Measurements from ENCODE around the gene HEXB.
"Not testable (repeated sequence)": the region's sequence is repeated elsewhere in the genome, so short reads cannot be mapped to it uniquely, and the experiment has no call there.

Gene HEXB

DNA sequence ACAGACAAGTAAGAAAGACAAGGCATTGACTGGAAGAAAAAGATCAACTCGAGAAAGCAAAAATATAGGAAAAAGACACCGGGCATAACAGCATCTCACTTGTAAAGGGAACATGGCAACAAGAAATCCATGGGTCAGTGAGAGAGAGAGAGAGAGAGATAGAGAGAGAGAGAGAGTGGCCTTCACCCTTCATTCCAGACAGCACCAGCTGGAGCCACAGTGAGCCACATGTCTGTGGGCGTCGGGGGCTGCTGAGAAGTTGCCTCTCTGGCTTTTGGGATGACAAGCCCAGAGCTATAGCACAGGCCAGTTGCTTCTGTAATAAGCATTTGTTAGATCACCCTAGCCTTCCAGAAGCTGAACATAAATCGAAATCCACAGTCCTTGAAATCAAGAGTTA lies 24.2 kb upstream of the HEXB start:
- H3K36me3 ChIP-seq (ENCODE audit: insufficient read depth, low read length) = no peaks in the 10 kb centered on the region
- H3K4me1 ChIP-seq (ENCODE audit: control insufficient read depth, insufficient read depth, low read length) = peaks cover 19% of the 10 kb centered on the region
- H3K9ac ChIP-seq (ENCODE audit: low read depth, low read length) = no peak overlapping the region
- no peak overlapping the region for H3K4me3 ChIP-seq (ENCODE audit: low read length)
- no peaks in the 10 kb centered on the region for H3K9me3 ChIP-seq (replicated peaks; ENCODE audit: low read length)
- H3K27me3 ChIP-seq (ENCODE audit: control insufficient read depth, insufficient read depth, low read length) = no peaks in the 10 kb centered on the region
- no peak overlapping the region for H3K4me2 ChIP-seq (ENCODE audit: low read length)

DNA sequence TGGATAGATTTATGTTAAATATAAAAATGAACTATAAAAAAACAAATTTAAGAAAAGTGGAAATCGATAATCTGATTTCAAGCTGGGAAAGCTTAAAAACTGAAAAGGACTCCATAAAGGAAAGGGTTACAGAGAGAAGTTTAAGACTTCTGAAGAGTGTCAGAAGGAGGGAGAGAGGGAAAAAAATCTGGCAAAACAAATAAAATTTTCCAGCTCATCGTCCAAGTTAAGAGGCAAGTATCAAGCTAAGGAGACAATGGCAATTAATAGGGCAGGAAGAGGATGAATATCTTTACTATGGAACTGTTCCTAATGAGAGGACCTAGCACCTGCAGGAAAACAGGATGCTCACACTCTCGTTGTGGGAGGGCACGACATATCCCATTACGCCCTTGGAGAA lies 20.5 kb upstream of the HEXB start:
- no peaks in the 10 kb centered on the region for H3K27me3 ChIP-seq (ENCODE audit: control insufficient read depth, insufficient read depth, low read length)
- H3K9ac ChIP-seq (ENCODE audit: low read depth, low read length) = no peak overlapping the region
- no peaks in the 10 kb centered on the region for H3K9me3 ChIP-seq (replicated peaks; ENCODE audit: low read length)
- peaks cover 19% of the 10 kb centered on the region for H3K4me1 ChIP-seq (ENCODE audit: control insufficient read depth, insufficient read depth, low read length)
- no peaks in the 10 kb centered on the region for H3K36me3 ChIP-seq (ENCODE audit: insufficient read depth, low read length)
- no peak overlapping the region for H3K4me2 ChIP-seq (ENCODE audit: low read length)
- no peak overlapping the region for H3K4me3 ChIP-seq (ENCODE audit: low read length)

DNA sequence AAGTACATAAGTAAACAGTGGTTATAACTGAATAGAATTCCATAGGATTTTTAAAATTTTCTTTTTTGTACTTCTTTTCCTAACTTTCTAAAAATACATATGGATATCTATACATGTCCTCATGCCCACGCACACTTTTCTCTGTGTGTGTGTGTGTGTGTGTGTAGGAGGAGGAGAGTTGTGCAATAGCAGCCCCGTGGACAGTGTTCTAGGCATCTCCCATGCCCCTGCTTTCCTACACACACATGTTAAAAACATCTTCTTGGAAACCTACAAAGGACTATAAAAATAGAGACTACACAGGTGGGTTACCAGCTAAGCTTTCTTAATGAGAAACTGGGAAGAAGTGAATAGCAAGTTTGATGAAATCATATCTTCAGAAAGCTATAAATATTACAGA lies 19.8 kb upstream of the HEXB start:
- Histone ChIP-seq H3K4me3 (ENCODE audit: low read length) (no peak overlapping the region), H3K9ac (ENCODE audit: low read depth, low read length) (no peak overlapping the region), H3K4me1 (ENCODE audit: control insufficient read depth, insufficient read depth, low read length) (peaks cover 15% of the 10 kb centered on the region), H3K9me3 (replicated peaks; ENCODE audit: low read length) (no peaks in the 10 kb centered on the region), H3K4me2 (ENCODE audit: low read length) (no peak overlapping the region), H3K36me3 (ENCODE audit: insufficient read depth, low read length) (no peaks in the 10 kb centered on the region), H3K27me3 (ENCODE audit: control insufficient read depth, insufficient read depth, low read length) (no peaks in the 10 kb centered on the region)

DNA sequence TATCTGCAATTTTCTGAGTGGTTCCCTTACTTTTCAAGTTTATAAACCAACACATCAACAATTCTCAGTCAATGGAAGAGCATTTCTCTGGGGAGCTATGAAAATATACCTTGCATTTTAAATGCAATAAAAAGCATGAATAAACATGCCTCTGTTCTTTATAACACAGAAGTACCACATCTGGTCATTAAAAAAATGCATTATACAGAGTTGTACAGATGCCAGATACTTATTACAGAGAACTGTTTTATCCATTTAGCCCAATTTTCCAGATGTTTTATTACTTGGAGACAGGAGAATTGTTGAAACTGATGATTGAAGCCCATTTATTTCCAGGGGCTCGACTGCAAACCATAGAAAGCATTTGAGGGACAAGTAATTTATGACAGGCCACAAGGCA lies 19.2 kb upstream of the HEXB start:
- H3K4me2 ChIP-seq (ENCODE audit: low read length) = no peak overlapping the region
- no peak overlapping the region for H3K9ac ChIP-seq (ENCODE audit: low read depth, low read length)
- H3K4me3 ChIP-seq (ENCODE audit: low read length) = no peak overlapping the region
- no peaks in the 10 kb centered on the region for H3K27me3 ChIP-seq (ENCODE audit: control insufficient read depth, insufficient read depth, low read length)
- H3K9me3 ChIP-seq (replicated peaks; ENCODE audit: low read length) = no peaks in the 10 kb centered on the region
- H3K36me3 ChIP-seq (ENCODE audit: insufficient read depth, low read length) = no peaks in the 10 kb centered on the region
- peaks cover 10% of the 10 kb centered on the region for H3K4me1 ChIP-seq (ENCODE audit: control insufficient read depth, insufficient read depth, low read length)

DNA sequence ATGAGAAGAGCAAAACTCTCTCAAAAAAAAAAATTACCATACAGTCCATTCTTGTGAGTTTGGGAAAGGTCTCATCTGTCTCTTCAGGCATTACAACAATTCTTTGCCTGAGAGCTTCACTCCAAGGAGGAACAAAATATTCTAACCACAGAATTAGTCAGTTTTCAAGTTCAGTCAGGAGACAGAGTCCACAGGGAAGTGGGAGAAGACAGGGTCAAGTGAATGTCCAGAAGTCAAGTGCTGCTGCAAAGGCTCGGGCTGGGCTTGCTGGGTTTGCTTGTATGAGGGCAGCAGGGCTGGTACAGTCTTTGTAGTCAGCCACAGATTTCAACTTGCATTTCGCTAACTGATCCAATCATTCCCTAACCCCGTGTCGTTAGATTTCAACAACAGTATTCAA lies 17.6 kb upstream of the HEXB start:
- Histone ChIP-seq H3K36me3 (ENCODE audit: insufficient read depth, low read length) (no peaks in the 10 kb centered on the region), H3K4me3 (ENCODE audit: low read length) (no peak overlapping the region), H3K27me3 (ENCODE audit: control insufficient read depth, insufficient read depth, low read length) (no peaks in the 10 kb centered on the region), H3K4me2 (ENCODE audit: low read length) (no peak overlapping the region), H3K9me3 (replicated peaks; ENCODE audit: low read length) (no peaks in the 10 kb centered on the region), H3K9ac (ENCODE audit: low read depth, low read length) (no peak overlapping the region), H3K4me1 (ENCODE audit: control insufficient read depth, insufficient read depth, low read length) (no peaks in the 10 kb centered on the region)

DNA sequence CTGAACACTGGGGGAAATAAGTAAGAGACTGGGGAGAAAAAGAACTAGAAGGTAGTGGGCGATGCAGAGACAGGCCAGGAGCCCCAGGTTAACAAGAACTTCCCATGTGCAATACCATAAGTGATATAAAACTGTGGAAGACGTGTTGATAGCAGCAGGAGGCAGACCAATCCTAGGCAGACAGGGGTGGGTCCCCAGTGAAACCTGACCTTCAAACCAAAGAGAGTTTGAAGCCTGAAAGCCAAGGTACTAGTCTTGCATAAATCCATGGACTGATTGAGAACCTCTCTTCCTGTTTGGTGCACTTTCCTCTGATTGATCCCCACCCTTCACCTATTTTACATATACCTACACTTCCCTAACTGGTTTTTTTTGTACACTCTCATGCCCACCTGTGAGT lies 15.2 kb upstream of the HEXB start:
- Histone ChIP-seq H3K4me2 (ENCODE audit: low read length) (no peak overlapping the region), H3K4me3 (ENCODE audit: low read length) (no peak overlapping the region), H3K4me1 (ENCODE audit: control insufficient read depth, insufficient read depth, low read length) (peaks cover 6% of the 10 kb centered on the region), H3K9ac (ENCODE audit: low read depth, low read length) (no peak overlapping the region), H3K9me3 (replicated peaks; ENCODE audit: low read length) (no peaks in the 10 kb centered on the region), H3K27me3 (ENCODE audit: control insufficient read depth, insufficient read depth, low read length) (no peaks in the 10 kb centered on the region), H3K36me3 (ENCODE audit: insufficient read depth, low read length) (no peaks in the 10 kb centered on the region)

DNA sequence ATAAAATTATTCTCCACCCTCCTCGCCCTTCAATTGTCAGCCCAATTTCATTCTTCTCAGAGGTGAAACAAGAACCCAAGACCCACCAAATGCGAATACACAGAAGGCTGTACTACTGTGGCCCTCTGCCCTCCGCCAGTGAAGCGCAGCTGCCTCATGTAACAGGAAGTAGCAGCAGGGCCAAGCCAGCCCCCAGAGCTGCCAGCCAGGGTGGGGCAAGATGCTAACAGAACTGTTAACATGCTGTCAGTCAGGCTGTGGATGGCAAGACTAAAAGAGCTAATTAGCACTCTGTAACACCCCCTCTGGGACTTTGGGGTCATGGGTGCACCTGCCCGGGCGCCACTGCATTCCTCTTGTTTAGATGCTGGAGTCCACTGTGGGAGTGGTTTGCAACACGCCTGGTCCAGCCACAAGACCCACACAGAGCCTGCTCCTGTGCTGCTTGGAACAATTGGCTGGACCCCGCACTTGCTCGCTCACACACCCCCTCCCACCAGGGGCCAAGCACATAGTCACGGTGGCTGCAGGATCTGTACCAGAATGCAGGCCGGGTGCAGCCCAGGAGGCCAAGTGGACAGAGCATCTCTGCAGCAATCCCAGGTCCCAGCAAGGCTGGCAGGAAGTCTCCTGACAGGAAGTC lies 14.5 kb upstream of the HEXB start:
- Histone ChIP-seq H3K27me3 (ENCODE audit: control insufficient read depth, insufficient read depth, low read length) (no peaks in the 10 kb centered on the region), H3K9ac (ENCODE audit: low read depth, low read length) (no peak overlapping the region), H3K4me3 (ENCODE audit: low read length) (no peak overlapping the region), H3K4me2 (ENCODE audit: low read length) (no peak overlapping the region), H3K4me1 (ENCODE audit: control insufficient read depth, insufficient read depth, low read length) (peaks cover 6% of the 10 kb centered on the region), H3K9me3 (replicated peaks; ENCODE audit: low read length) (no peaks in the 10 kb centered on the region), H3K36me3 (ENCODE audit: insufficient read depth, low read length) (no peaks in the 10 kb centered on the region)

DNA sequence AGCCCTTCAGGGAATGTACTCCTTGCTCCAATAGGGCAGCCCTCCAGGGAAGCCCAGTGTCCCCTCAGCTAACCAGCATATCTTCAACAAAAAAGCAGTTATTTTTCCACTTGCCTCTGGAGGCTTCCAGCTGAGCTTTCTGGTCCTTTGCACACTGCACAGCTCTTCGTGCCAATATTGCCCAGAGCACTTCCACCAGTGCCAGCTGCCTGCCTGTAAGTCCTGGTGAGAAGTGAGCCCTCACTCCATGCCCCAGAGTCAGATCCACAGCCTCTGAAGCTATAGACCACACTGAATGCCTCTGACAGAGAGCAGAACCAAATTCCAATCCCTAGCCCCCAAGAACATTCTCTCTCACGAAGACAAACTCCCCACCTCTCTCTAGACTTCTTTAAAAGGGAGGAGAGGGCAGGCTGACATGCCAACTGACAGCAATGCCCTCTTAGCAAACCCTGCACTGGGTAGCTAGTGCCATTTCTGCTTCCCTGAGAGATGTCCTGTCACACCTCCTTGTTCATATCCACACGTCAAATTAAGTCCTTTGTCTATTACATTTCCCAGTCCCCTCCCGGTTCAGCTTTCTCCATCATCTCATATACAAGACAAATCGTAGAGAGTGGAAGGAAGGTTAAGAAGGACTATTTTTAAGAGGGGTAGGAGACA lies 12.7 kb upstream of the HEXB start:
- Histone ChIP-seq H3K4me2 (ENCODE audit: low read length) (no peak overlapping the region), H3K9me3 (replicated peaks; ENCODE audit: low read length) (no peaks in the 10 kb centered on the region), H3K36me3 (ENCODE audit: insufficient read depth, low read length) (no peaks in the 10 kb centered on the region), H3K4me1 (ENCODE audit: control insufficient read depth, insufficient read depth, low read length) (peaks cover 6% of the 10 kb centered on the region), H3K9ac (ENCODE audit: low read depth, low read length) (no peak overlapping the region), H3K4me3 (ENCODE audit: low read length) (no peak overlapping the region), H3K27me3 (ENCODE audit: control insufficient read depth, insufficient read depth, low read length) (no peaks in the 10 kb centered on the region)

DNA sequence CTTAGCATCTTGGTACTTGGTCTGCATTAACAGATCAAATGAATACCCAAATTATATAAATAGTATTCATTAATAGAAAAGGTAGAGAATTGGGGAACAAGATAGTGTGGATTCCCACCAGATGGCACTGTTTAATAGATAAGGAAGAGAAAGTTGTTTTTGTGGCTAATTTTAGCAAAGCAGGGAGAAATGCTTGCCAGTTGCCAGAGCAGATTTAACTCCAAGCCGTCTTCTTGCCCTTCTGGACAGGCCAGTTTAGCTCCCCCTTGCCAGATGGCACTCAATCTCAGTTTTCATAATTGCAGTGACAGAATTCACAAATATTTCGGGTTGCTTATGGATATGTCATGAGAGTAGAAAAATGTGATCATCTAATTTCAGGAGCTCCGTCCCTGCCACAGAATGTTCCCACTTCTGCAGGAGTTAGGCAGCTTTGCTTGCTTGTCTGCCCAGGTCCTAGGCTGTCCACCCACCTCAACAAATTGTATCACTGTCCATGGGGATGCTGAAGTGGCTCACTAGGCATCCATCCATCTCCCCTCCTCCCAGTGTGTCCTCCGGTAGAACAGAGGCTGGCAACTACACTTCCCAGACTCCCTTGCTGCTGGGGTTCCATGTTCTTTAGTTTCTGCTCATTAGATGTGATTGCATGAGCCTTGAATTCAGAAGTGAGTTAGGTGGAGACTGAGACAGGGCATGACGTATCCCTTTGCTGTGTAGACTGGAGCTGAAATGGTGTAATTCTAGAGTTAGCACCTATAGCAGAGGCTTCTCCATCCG lies 11.8 kb upstream of the HEXB start:
- H3K4me1 ChIP-seq (ENCODE audit: control insufficient read depth, insufficient read depth, low read length) = peaks cover 6% of the 10 kb centered on the region
- H3K36me3 ChIP-seq (ENCODE audit: insufficient read depth, low read length) = no peaks in the 10 kb centered on the region
- H3K9me3 ChIP-seq (replicated peaks; ENCODE audit: low read length) = no peaks in the 10 kb centered on the region
- H3K4me2 ChIP-seq (ENCODE audit: low read length) = peak overlapping the region; percentile 86
- H3K27me3 ChIP-seq (ENCODE audit: control insufficient read depth, insufficient read depth, low read length) = no peaks in the 10 kb centered on the region
- peak overlapping the region; percentile 64 for H3K4me3 ChIP-seq (ENCODE audit: low read length)
- peak overlapping the region; percentile 29 for H3K9ac ChIP-seq (ENCODE audit: low read depth, low read length)

DNA sequence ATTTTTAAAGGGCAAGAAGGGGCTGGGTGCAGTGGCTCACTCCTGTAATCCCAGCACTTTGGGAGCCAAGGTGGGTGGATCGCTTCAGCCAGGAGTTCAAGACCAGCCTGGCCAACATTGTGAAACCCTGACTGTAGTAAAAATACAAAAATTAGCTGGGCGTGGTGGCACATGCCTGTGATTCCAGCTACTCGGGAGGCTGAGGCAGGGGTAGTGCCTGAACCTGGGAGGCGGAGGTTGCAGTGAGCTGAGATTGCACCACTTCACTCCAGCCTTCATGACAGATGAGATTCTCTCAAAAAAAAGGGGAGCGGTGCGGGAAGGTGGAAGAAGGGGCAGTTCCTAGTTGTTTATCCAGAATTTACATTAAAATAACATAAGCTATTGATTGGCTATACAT lies 8.6 kb upstream of the HEXB start:
- H3K9me3 ChIP-seq (replicated peaks; ENCODE audit: low read length) = not testable (repeated sequence)

DNA sequence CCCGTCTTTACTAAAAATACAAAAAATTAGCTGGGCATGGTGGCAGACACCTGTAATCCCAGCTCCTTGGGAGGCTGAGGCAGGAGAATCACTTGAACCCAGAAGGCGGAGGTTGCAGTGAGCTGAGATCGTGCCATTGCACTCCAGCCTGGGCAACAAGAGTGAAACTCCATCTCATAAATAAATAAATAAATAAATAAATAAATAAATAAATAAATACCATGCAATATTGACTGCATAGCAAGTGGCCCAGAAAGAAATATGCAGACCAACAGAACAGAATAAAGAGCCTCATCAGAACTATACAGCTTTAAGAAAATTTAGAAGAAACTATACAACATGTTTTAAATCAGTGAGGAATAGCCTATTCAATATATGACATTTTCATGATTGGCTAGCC lies 6.9 kb upstream of the HEXB start:
- H3K36me3 ChIP-seq (ENCODE audit: insufficient read depth, low read length); H3K4me2 ChIP-seq (ENCODE audit: low read length); H3K27me3 ChIP-seq (ENCODE audit: control insufficient read depth, insufficient read depth, low read length); H3K4me1 ChIP-seq (ENCODE audit: control insufficient read depth, insufficient read depth, low read length); H3K9me3 ChIP-seq (replicated peaks; ENCODE audit: low read length); H3K9ac ChIP-seq (ENCODE audit: low read depth, low read length); H3K4me3 ChIP-seq (ENCODE audit: low read length): not testable (repeated sequence)

More for the DNA sequence above, 8.6 kb upstream of the HEXB start:
- H3K36me3 ChIP-seq (ENCODE audit: insufficient read depth, low read length); H3K27me3 ChIP-seq (ENCODE audit: control insufficient read depth, insufficient read depth, low read length); H3K4me1 ChIP-seq (ENCODE audit: control insufficient read depth, insufficient read depth, low read length); H3K4me3 ChIP-seq (ENCODE audit: low read length); H3K9ac ChIP-seq (ENCODE audit: low read depth, low read length); H3K4me2 ChIP-seq (ENCODE audit: low read length): not testable (repeated sequence)

DNA sequence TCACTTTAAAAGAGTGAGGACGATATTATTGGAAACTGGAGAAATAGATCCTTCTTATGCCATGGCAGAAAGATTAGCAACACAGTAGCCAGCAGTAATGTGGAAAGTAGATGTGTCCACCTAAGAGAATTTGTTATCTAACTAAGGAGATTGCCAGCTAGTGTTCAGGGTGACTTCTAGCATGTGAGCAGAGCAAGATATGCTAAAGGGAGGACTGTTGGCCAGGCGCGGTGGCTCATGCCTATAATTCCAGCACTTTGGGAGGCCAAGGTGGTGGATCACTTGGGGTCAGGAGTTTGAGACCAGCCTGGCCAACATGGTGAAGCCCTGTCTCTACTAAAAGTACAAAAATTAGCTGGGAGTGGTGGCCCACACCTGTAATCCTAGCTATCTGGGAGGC lies 5.7 kb upstream of the HEXB start:
- not testable (repeated sequence) for H3K4me2 ChIP-seq (ENCODE audit: low read length); H3K27me3 ChIP-seq (ENCODE audit: control insufficient read depth, insufficient read depth, low read length); H3K4me3 ChIP-seq (ENCODE audit: low read length); H3K4me1 ChIP-seq (ENCODE audit: control insufficient read depth, insufficient read depth, low read length); H3K9me3 ChIP-seq (replicated peaks; ENCODE audit: low read length); H3K9ac ChIP-seq (ENCODE audit: low read depth, low read length); H3K36me3 ChIP-seq (ENCODE audit: insufficient read depth, low read length)

Measured in skeletal muscle satellite cell (primary cell).